Right renal cortex interstitium (tissue), 3 donors: ENCODE results near the gene CMSS1. TPM values are rescaled to one million over a fixed set of nuclear protein-coding genes. Genes with fewer than 3 reads are reported as not detected.

Experiments used
- DNase-seq, 3 donors: peaks; one replicate each; pipeline ENCODE4 v3.0.0-alpha.2; 2013; ENCODE audit warnings: low read depth in 3 of 3, low spot score in 2 of 3
- polyA plus RNA-seq, 3 donors: library from polyadenylated mRNA; unstranded; fragments of 120-200 nt; gene quantifications; one replicate each; pipeline ENCODE4 v1.2.1, GENCODE V29; 2013; ENCODE audit not compliant: insufficient read length in 3 of 3

Gene CMSS1
- polyA plus RNA-seq, 3 donors = 39.7 to 48.9 (median 46.4) TPM

DNA sequence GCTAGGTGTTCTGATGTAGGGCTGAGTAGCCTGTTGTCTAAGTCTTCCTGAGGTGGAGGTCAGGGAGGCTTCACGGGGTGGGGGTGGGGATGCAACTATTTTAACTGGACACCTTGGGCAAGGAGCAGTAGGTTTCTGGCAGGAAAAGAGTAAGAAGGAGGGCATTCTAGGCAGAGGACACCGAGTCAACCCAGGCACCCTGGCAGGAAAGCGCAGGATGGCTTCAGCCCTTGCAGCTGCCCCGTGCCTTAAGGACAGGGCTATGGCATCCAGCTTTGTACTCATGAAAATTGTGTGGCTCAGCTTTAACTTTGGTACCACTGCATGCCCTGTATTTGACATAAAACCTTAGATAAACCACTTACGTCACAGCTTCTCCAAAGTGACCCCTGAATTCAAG lies 303.0 kb downstream of the CMSS1 start:
- no peak for DNase-seq

DNA sequence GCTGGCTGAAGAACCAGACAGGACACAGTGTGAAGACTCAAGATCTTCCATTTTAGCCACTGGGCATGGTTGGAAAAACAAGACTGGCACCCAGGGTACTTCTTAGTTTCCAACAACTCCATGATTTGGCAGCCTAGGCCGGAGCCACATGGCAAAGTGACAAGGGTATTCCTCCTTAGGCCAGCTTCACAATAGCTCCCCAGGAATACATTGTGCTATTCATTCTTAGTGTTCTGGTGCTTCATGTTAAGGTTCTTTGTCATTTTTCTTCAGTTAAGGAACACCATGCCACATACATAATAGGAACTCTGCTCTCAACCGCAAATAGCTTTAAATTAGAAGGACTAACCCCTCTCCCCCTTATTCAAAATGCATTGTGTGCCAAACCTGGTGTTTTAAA lies 304.7 kb downstream of the CMSS1 start:
- DNase-seq = no peak

DNA sequence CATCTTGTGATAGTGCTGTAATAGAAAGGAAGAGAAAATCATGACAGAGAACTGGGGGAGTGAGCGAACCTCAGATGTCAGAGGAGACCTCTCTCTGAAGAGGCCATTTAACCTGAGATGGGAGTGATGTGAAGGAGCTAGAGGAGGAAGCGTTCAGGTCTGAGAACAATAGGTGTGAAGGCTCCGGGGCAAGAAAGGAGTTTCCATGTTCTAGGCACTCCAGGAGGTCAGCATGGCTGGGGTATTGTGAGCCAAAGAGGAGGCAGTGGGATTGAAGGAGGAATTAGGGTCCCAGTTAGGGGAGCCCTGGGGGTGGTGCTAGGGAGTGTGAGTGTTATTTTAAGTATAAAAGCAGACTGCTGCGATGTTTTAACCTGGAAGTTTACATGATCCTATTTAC lies 305.4 kb downstream of the CMSS1 start:
- no peak for DNase-seq

DNA sequence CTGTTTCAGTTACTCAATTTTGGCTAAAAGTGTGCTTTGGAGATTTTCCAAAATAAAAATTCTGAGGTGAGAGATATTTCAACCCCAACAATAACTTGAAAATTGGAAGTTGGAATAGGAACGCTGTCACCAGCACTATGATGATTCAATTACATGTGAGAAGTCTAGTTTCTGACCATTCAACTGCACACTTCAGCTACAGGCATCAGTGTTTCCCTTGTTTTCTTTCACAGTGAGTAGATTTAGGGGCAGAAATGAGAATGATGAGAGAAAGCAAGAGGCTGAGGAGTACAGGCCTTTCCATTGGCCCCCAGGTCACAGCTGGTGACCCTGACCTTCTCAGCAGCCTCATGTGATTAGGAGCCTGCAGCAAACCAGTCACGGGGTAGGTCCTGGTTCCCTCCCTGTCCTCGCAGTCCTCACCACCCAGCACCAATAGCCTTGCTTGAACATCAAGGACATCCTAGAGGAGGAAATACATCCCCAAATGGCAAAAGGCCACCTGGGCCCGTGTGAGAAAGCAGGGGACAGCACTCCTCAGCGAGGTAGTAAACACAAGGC lies 306.6 kb downstream of the CMSS1 start:
- no peak for DNase-seq

DNA sequence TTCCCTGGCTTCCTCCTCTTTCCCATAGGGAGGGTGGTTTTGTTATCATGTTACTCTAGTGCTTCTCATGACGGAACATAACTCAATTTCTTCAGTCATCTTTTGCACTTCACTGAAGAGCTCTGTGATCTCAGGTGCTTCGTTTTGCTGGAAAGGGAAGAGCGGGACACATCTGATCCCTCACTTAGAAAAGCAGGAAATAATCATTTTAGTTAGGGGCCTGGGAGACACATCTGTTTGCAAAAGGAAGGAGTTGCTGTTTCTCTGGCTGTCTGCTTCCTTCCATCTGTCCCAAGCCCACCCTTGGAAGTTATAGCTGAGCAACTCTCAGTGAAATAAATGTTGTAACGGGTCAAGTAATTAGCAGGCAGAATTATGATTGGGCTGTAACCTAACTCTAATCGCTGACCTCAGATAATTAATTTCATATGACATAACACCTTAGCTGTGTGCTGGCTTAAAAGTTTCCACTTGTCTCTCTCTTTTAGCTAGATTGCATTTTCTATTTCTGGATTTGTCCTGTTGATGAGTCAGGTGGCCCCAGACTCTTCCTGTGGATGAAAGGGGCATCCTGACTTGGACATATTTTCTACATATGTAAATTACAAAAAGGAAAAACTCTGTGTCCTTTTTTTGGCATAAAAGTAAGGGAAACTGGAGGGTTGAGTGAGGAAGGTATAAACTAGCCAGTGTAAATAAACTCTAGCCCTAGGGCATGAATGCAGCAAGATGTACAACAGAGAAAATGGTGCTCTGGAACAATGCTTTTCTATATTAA lies 307.7 kb downstream of the CMSS1 start:
- DNase-seq = no peak

DNA sequence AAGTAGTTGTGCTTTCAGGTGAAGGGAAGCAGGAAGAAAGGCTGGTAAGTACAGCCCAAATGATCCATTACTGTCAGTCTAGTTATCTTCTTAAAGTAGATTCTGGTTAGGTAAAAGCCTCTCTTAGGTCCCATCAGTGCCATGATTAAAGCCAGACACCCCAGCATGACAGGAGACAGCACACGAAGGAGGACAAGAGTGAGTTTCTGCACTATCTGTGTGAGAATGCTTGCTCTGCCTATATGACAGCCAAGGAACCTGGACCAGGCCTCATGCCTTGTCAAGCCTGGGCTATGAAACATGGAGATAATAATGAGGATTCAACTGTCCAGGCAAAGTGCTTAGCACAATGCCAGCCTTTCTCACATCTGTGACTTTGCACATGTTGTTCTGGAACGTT lies 310.1 kb downstream of the CMSS1 start:
- DNase-seq = no peak

DNA sequence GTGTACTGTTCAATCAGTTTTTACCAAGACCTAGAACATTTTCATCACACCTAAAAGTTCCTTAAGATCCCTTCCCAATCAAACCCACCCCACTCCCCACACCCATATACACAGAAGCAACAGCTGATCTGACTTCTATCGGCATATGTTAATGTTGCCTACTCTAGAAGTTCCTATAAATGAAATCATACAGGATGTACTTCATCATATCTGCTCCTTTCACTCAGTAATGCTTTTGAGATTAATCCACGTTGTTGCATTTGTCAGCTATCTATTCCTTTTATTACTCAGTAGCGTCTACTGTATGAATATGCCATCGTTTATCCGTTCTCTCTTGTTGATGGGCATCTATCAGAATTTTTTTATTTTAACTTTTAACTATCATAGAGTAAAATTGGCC lies 310.9 kb downstream of the CMSS1 start:
- DNase-seq = no peak

DNA sequence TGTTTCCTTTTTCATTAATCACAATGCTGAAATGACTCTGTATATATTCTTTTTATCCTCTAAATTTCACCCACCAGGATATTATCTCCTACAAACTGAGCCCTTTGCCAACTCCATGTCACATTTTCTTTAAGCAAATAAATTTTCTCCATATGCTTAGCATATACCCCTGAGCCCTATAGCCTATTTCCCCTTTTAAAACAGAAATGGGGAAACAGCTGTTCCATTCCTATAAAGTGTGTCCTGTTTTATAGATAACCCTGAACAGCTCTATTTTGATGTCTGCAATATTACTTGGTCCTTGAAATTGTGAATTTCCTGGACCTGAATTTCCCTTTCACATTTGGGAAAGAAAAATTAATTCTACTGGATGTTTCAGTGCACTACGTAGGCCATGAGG lies 312.3 kb downstream of the CMSS1 start:
- DNase-seq = no peak

DNA sequence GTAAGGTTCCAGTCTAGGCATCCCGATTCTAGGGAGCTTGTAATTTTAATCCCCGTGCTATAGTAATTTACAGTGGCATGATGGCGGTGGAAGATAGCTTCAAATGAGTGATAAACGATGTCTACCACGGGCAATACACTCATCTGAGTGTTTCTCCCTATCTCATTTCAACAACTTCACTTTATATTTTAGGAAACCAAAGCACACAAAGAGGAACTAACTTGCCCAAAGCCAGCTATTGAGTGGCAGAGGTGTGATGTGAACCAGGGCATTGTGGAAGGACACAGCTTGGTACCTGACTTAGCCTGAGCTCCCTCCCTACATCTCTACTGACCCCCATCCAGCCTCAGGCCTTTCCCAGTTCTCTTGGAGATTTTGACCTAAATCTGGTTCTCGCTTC lies 313.6 kb downstream of the CMSS1 start:
- no peak for DNase-seq

DNA sequence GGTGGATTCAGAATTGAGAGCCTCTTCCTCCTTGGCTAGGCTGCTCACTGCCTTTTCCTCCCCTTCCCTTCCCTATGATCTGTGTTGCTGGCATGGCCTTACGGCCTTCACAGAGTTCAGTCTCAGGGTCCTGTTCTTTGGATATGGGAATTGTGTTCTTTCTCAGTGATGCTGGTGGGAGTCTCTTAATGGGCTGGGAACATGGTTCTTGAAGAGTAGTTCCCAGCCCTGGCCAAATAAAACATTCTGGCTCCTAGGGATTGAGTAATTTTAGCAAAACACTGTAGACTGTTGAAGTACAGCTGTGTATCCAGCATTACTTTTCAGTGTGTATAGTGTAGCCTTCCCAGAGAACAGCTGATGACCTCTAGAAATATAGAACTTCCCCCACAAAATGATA lies 319.3 kb downstream of the CMSS1 start:
- no peak for DNase-seq

DNA sequence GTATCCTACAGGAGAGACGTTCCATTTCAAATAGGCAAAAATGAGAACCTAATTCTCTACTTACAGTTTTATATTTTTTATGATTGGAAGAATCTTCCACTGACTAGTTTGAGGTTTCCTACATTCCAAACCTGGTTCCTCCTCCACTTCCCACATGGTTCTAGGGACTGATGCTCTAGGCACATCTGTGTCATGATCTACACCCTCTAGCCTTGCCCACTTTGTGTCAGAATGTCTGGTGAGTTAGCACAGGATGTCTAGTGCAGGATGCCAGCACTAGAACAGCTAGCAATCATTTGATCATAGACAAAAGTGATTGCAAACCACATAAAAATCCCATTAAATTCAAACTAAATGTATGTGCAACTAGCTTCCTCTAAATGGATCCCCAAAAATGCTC lies 323.3 kb downstream of the CMSS1 start:
- no peak for DNase-seq

DNA sequence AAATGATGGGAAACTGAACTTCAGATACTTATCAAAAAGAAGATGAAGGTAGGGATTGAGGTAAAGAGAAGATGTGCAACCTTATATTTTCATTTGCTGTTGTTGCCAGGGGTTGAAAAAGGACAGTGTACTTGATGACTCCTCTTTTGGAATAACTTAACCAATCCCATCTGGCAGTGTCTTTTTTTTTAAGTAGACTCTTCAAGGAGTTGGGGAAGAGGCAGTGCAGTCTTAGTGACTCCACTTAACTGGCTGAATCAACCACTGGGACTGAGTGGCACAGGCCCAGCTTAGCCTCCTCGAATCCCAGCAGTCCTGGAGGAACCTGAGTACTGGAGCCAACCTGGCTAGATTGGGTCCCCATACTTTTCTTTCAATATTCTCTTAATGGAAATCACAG lies 323.9 kb downstream of the CMSS1 start:
- DNase-seq = no peak

DNA sequence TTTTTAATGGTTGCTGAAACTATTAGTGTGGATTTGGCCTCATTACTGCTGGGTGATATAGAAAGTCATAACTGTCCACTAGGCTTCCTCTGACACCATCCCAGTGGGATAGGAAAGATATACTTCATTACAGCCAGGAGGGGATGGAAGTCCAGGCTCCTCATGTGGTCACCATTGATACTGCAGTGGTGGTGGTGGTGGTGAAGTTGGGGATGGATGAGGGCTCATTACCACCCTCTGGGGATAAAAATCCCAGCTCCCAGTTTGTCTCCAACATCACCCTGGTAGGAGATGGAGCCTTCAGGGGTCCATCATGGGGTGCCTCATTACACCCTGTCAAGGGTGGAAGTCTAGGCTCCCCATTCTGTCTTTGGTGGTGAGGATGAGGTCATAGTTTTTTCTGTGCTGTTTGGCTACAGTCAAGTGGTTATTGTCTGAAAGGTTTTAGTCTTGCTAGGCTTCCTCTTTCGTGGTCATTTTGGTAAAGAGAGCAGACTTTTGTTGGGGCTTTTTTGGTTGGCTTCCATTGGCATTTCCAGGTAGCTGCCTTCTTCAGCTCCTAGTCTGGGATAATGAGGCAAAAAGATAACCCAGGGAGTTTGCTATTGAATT lies 326.7 kb downstream of the CMSS1 start:
- no peak for DNase-seq

DNA sequence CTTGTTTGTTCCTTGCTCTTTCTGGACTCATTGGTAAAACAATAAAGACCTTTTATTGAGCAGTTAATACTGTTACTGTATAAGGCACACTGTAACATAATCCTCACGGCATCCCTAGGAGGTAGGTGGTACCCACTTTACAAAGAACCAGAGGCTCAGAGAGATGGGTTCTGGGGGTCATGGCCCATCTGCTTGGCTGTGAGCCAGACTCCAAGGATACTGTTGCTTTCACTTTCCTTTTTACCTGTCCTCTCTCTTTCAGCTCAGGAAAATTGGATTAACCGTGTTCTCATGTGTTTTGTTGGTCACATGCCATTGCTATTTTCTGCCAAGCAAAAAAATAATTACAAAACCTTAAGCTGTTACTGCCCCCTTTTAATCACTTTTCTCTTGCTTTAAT lies 331.5 kb downstream of the CMSS1 start:
- DNase-seq = no peak

DNA sequence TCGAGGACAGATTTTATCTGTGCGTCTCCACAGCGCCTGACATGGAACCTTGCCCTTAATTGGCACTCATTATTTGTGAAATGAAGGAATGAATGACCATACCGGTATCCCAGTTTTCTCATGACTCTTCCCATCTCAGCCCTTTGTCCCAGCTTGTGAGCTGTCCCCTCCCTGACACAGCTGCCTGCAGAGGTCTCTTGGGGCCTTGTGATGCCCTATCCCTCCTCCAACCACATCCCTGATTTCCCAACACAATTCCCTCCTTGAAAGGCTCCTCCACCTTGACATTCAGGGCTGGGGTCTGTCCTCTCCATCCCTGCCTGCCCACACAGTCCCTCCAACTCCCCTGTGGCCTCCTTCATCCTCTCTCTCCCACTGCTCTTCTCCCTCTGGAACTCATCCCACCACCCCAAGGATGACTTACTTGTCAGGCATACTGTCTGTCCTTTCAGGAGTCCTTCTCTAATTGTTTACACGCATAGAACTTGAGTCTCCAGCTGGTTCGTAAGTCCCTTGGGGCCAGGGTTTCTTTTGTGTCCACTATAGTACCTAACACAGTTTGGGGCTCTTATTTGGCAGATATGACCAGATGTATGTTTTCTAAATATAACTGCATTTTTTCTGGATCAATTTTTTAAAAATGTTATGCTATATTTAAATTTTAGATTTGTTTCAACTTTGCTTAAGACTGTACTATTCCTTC lies 332.2 kb downstream of the CMSS1 start:
- no peak for DNase-seq

DNA sequence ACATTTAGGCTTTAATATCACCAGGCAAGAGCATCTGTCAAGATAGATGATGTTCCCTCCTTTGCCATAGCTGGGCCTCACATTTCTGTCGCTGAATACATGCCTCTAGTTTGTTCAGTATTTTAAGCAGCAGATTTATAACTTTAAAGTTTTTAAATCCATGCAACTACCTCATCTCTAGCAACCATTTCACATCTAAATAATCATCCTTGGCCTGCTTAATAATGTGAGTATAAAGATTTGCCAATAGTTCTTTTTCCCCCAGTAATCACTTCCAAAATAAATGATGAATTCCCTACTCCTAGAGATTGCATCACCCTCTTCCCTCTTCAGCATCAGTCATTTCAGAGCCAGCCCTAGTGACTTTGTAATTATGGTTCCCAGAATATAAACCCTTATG lies 332.8 kb downstream of the CMSS1 start:
- DNase-seq = no peak

DNA sequence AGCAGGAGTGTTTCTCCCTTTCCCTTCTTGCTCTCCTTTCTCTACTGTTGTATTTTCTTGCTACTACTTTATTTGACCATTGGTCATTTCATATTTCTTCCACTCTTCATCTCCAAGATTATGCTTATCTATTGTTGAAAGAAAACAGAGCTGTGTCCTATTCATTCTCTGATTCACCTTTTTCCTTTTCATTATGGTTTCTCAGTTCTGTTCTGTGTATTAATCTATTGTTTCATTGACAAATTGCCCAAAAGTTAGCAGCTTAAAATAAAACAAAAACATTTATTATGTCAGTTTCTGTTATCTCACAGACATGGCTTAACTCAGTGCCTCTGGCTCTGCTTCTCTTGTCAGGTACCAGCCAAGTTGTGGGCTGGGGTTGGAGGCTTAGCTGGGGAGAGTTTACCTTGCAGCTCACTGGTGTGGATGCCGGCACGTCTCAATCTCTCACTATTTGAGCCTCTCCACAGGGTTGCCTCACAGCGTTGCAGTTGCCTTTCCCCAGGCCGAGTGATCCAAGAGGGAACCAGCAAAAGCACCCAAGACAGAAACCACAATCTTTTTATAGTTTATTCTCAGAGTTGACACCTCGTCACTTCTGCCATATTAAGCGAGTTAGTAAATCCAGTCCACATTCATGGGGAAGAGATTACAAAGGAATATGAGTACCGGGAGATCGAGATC lies 333.5 kb downstream of the CMSS1 start:
- no peak for DNase-seq

DNA sequence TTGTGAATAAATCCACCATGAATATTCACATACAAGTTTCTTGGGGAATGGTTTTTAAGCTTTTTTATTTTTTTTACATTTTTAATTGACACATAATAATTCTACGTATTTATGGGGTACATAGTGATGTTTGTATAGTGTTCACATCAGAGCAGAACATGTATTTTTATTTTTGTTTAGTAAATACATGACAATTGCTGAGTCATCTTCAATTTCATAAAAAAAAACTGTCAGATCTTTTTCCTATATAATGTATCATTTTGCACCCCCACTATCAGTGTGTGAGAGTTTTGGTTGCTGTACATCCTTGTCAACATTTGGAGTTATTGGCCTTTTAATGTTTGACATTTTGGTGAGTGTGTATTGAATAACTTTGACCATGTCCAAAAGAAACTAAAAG lies 336.5 kb downstream of the CMSS1 start:
- no peak for DNase-seq

DNA sequence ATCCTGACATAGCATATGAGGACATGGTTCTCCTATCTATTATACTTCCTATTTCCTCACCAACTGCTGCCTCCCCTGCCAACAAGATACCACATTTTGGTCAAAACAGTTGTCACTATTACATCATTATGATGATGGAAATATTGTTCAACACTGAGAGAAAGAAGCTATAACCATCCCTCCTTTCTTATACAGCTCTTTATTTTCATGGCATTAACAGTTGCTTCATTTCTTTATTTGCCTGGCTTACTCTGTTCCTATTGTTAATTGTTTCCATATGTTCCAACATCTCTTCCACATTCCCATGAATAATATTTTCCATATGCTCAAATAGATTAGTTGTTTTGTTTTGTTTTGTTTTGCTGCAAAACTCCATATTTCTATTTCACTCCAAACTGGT lies 337.5 kb downstream of the CMSS1 start:
- DNase-seq = no peak

DNA sequence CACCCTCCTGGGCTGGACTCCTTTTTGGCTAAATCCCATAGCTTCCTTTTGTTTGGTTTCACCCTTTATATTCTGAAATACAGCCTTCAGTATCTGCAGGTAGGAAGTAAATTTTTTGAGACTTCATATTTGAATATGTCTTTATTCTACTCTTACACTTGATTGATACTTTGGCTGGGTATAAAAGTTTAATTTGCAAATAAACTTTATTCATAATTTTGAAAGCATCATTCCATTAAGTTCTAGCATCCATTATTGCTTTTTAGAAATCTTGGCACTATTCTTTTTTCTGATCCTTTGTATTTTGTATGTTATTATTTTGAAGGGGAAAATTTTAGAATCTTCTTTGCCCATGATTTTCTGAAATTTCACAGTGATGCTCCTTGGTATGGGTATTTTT lies 337.9 kb downstream of the CMSS1 start:
- no peak for DNase-seq

DNA sequence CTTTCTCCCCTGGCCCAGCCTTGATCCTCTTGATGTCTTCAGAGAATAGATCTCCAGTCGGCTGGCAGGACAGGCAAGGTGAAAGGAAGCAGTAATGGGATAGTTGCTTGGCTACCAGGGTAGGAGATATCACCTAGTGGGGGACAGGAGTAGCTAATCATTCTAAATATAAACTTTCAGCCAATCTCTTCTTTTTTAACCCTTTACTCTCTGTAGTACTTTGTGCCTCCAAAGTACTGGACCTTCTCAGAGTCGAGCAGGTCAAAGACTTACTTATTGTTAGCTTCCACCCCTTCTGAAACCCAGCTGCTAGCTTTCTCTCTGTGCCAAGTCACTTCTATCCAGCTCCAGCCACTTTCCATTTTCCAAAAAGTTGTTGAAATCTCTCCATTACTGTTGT lies 340.0 kb downstream of the CMSS1 start:
- DNase-seq = no peak
